WTC11 (cell line): ENCODE results near the gene MACROD2. TPM values are rescaled to one million over a fixed set of nuclear protein-coding genes. Genes with fewer than 3 reads are reported as not detected.

Source experiments
- ATAC-seq: fragments of 200-7000 bp; cut with Tn5 transposase; 2 replicates; pipeline ENCODE4 v1.10.0; 2021; ENCODE audit warnings: mild to moderate bottlenecking, moderate library complexity
- CTCF ChIA-PET: fragments of 300-600 bp; sonication (Branson Sonifier 250); formaldehyde crosslinking; loops from one replicate; lab custom pipeline; 2021; ENCODE audit warnings: antibody characterized with exemption; lab: Charles Lee
- POLR2A ChIA-PET: fragments of 350-600 bp; sonication (Branson Sonifier 250); formaldehyde crosslinking; loops from one replicate; lab custom pipeline; 2021; ENCODE audit warnings: antibody characterized with exemption; lab: Charles Lee
- DNase-seq: peaks from one replicate; pipeline ENCODE4 v3.0.0; 2021; ENCODE audit warnings: low spot score
- H3K27ac Mint-ChIP-seq: 2 replicates; pipeline ENCODE4 v1.8.0; 2021; ENCODE audit warnings: mixed read lengths
- H3K27me3 Mint-ChIP-seq: 2 replicates; pipeline ENCODE4 v1.8.0; 2021; ENCODE audit warnings: low read depth, mild to moderate bottlenecking, moderate library complexity, mixed read lengths
- H3K36me3 Mint-ChIP-seq: 2 replicates; pipeline ENCODE4 v1.8.0; 2021; ENCODE audit warnings: mixed read lengths
- H3K4me1 Mint-ChIP-seq: 2 replicates; pipeline ENCODE4 v1.8.0; 2022; ENCODE audit warnings: mixed read lengths
- H3K4me3 Mint-ChIP-seq: 2 replicates; pipeline ENCODE4 v1.8.0; 2021; ENCODE audit warnings: mild to moderate bottlenecking, moderate library complexity, mixed read lengths
- H3K9me3 Mint-ChIP-seq: 2 replicates; pipeline ENCODE4 v1.8.0; 2021; ENCODE audit warnings: mixed read lengths
- ATF1 ChIP-seq: sonication (generic); formaldehyde crosslinking; IDR thresholded peaks from 2 replicates; pipeline ENCODE4 v1.8.1; 2023; ENCODE audit warnings: mild to moderate bottlenecking, moderate library complexity, missing genetic modification reagents
- FOXJ3 ChIP-seq: sonication (generic); formaldehyde crosslinking; IDR thresholded peaks from 2 replicates; pipeline ENCODE4 v1.9.0; 2021; ENCODE audit warnings: missing genetic modification reagents, mild to moderate bottlenecking, borderline replicate concordance
- FOXK1 ChIP-seq: sonication (generic); formaldehyde crosslinking; IDR thresholded peaks from 2 replicates; pipeline ENCODE4 v1.8.0; 2022; ENCODE audit warnings: mild to moderate bottlenecking, moderate library complexity, missing genetic modification reagents
- GABPB1 ChIP-seq: sonication (generic); formaldehyde crosslinking; IDR thresholded peaks from 2 replicates; pipeline ENCODE4 v1.8.1; 2023; ENCODE audit warnings: mild to moderate bottlenecking, missing genetic modification reagents
- IRF2 ChIP-seq: sonication (generic); formaldehyde crosslinking; IDR thresholded peaks from 2 replicates; pipeline ENCODE4 v1.8.0; 2022; ENCODE audit warnings: low read depth, missing genetic modification reagents, borderline replicate concordance
- JAZF1 ChIP-seq: fragments of 250-450 bp; sonication (Bioruptor Pico); IDR thresholded peaks from 2 replicates; pipeline ENCODE4 v1.9.0; 2021; ENCODE audit warnings: moderate library complexity, mild to moderate bottlenecking, inconsistent platforms
- KAT7 ChIP-seq: sonication (generic); formaldehyde crosslinking; IDR thresholded peaks from 2 replicates; pipeline ENCODE4 v1.8.1; 2023; ENCODE audit warnings: missing genetic modification reagents, mild to moderate bottlenecking, borderline replicate concordance
- PRDM15 ChIP-seq: sonication (generic); formaldehyde crosslinking; IDR thresholded peaks from 2 replicates; pipeline ENCODE4 v1.8.0; 2022; ENCODE audit warnings: missing genetic modification reagents
- SMAD4 ChIP-seq: sonication (generic); formaldehyde crosslinking; IDR thresholded peaks from 2 replicates; pipeline ENCODE4 v1.8.0; 2022; ENCODE audit warnings: mild to moderate bottlenecking, missing genetic modification reagents
- SP1 ChIP-seq: sonication (generic); formaldehyde crosslinking; conservative IDR thresholded peaks from 2 replicates; pipeline ENCODE4 v1.8.1; 2022; ENCODE audit warnings: missing genetic modification reagents
- ZNF219 ChIP-seq: sonication (generic); formaldehyde crosslinking; IDR thresholded peaks from 2 replicates; pipeline ENCODE4 v1.8.0; 2023; ENCODE audit warnings: missing genetic modification reagents, mild to moderate bottlenecking, borderline replicate concordance
- ZNF232 ChIP-seq: sonication (generic); formaldehyde crosslinking; IDR thresholded peaks from 2 replicates; pipeline ENCODE4 v1.8.0; 2022; ENCODE audit warnings: mild to moderate bottlenecking, missing genetic modification reagents
- ZNF671 ChIP-seq: fragments of 250-450 bp; sonication (Bioruptor Pico); IDR thresholded peaks from 2 replicates; pipeline ENCODE4 v1.8.0; 2021; ENCODE audit warnings: mild to moderate bottlenecking
- total RNA-seq: library from RNA; stranded (reverse); gene quantifications from 3 replicates; pipeline ENCODE4 v1.2.3, GENCODE V29; 2021
- TF ChIP-seq, protein P1 (sequence below): sonication (generic); formaldehyde crosslinking; IDR thresholded peaks from 2 replicates; pipeline ENCODE4 v1.8.0; 2022; ENCODE audit warnings: mild to moderate bottlenecking, missing genetic modification reagents
- TF ChIP-seq, protein P2 (sequence below): sonication (generic); formaldehyde crosslinking; IDR thresholded peaks from 2 replicates; pipeline ENCODE4 v1.8.1; 2022; ENCODE audit warnings: mild to moderate bottlenecking, moderate library complexity, missing genetic modification reagents
- TF ChIP-seq, protein P3 (sequence below): fragments of 250-450 bp; sonication (Bioruptor Pico); IDR thresholded peaks from 2 replicates; pipeline ENCODE4 v1.8.0; 2021; ENCODE audit warnings: mild to moderate bottlenecking
- TF ChIP-seq, protein P4 (sequence below): fragments of 250-450 bp; sonication (Bioruptor Pico); IDR thresholded peaks from 2 replicates; pipeline ENCODE4 v1.9.0; 2021; ENCODE audit warnings: moderate library complexity, mild to moderate bottlenecking, inconsistent platforms, borderline replicate concordance
- TF ChIP-seq, protein P5 (sequence below): sonication (generic); formaldehyde crosslinking; IDR thresholded peaks from 2 replicates; pipeline ENCODE4 v1.8.1; 2023; ENCODE audit warnings: mild to moderate bottlenecking, missing genetic modification reagents, borderline replicate concordance

The MACROD2 gene
- total RNA-seq, 1 experiment from 2014 or later = 4.1 TPM

DNA sequence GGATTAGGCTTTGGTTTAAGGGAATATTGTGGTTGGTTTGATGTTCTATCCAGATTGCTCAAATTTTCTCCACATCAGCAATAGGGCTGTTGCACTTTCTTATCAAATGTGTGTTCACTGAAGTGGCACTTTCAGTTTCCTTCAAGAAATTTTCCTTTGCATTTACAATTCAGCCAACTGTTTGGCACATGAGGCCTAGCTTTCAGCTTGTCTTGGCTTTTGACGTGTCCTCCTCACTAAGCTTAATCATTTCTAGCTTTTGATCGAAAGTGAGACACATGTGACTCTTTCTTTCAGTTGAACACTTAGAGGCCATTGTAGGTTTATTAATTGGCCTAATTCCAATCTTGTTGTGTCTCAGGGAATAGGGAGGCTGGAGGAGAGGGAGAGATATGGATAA lies 237.3 kb downstream of the MACROD2 start (continued):
- no peak for TF ChIP-seq IRF2
- TF ChIP-seq, protein P1, sequence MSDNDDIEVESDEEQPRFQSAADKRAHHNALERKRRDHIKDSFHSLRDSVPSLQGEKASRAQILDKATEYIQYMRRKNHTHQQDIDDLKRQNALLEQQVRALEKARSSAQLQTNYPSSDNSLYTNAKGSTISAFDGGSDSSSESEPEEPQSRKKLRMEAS (CRISPR knock-in tag) = no peak

GRCh38 chr20:14234666-14235295 lies 239.5 kb downstream of the MACROD2 start:
- Mint-ChIP-seq H3K9me3 (peaks cover 9% of the 10 kb centered on the region; the same call in 1 of the 2 replicates), H3K27ac (no peak overlapping the region), H3K27me3 (no peaks in the 10 kb centered on the region), H3K4me3 (no peak overlapping the region), H3K4me1 (no peaks in the 10 kb centered on the region), H3K36me3 (no peaks in the 10 kb centered on the region)
- ChIA-PET POLR2A (no interaction called here), CTCF (interaction anchor here (0.6 kb wide), 1 partner anchor 1452 kb away, joined by 3 read pairs; no protein-coding TSS in a partner anchor)
- TF ChIP-seq, protein P2, sequence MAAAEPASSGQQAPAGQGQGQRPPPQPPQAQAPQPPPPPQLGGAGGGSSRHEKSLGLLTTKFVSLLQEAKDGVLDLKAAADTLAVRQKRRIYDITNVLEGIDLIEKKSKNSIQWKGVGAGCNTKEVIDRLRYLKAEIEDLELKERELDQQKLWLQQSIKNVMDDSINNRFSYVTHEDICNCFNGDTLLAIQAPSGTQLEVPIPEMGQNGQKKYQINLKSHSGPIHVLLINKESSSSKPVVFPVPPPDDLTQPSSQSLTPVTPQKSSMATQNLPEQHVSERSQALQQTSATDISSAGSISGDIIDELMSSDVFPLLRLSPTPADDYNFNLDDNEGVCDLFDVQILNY (CRISPR knock-in tag) = no peak
- TF ChIP-seq SMAD4 (no peak), ZNF219 (CRISPR knock-in tag) (no peak), ZNF671 (CRISPR knock-in tag) (no peak)
- TF ChIP-seq, protein P3, sequence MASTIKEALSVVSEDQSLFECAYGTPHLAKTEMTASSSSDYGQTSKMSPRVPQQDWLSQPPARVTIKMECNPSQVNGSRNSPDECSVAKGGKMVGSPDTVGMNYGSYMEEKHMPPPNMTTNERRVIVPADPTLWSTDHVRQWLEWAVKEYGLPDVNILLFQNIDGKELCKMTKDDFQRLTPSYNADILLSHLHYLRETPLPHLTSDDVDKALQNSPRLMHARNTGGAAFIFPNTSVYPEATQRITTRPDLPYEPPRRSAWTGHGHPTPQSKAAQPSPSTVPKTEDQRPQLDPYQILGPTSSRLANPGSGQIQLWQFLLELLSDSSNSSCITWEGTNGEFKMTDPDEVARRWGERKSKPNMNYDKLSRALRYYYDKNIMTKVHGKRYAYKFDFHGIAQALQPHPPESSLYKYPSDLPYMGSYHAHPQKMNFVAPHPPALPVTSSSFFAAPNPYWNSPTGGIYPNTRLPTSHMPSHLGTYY (CRISPR knock-in tag) = no peak
- DNase-seq = no peak
- ATAC-seq = no peak

GRCh38 chr20:14235355-14235754 lies 240.0 kb downstream of the MACROD2 start:
- ChIA-PET CTCF (interaction anchor here (0.6 kb wide), 1 partner anchor 1452 kb away, joined by 3 read pairs; no protein-coding TSS in a partner anchor), POLR2A (no interaction called here)
- Mint-ChIP-seq H3K4me3 (no peak overlapping the region), H3K36me3 (no peaks in the 10 kb centered on the region), H3K27me3 (no peaks in the 10 kb centered on the region), H3K27ac (no peak overlapping the region), H3K4me1 (no peaks in the 10 kb centered on the region), H3K9me3 (peaks cover 9% of the 10 kb centered on the region; the same call in 1 of the 2 replicates)
- DNase-seq (no peak), ATAC-seq (no peak)
- TF ChIP-seq SP1 (CRISPR knock-in tag) (no peak), PRDM15 (no peak), JAZF1 (CRISPR knock-in tag) (no peak), FOXK1 (CRISPR knock-in tag) (no peak), FOXJ3 (CRISPR knock-in tag) (no peak), GABPB1 (no peak), ZNF232 (no peak), ATF1 (no peak), KAT7 (no peak)
- TF ChIP-seq, protein P2 (CRISPR knock-in tag) = no peak
- TF ChIP-seq, protein P4, sequence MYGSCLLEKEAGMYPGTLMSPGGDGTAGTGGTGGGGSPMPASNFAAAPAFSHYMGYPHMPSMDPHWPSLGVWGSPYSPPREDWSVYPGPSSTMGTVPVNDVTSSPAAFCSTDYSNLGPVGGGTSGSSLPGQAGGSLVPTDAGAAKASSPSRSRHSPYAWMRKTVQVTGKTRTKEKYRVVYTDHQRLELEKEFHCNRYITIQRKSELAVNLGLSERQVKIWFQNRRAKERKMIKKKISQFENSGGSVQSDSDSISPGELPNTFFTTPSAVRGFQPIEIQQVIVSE (CRISPR knock-in tag) = no peak
- TF ChIP-seq, protein P5, sequence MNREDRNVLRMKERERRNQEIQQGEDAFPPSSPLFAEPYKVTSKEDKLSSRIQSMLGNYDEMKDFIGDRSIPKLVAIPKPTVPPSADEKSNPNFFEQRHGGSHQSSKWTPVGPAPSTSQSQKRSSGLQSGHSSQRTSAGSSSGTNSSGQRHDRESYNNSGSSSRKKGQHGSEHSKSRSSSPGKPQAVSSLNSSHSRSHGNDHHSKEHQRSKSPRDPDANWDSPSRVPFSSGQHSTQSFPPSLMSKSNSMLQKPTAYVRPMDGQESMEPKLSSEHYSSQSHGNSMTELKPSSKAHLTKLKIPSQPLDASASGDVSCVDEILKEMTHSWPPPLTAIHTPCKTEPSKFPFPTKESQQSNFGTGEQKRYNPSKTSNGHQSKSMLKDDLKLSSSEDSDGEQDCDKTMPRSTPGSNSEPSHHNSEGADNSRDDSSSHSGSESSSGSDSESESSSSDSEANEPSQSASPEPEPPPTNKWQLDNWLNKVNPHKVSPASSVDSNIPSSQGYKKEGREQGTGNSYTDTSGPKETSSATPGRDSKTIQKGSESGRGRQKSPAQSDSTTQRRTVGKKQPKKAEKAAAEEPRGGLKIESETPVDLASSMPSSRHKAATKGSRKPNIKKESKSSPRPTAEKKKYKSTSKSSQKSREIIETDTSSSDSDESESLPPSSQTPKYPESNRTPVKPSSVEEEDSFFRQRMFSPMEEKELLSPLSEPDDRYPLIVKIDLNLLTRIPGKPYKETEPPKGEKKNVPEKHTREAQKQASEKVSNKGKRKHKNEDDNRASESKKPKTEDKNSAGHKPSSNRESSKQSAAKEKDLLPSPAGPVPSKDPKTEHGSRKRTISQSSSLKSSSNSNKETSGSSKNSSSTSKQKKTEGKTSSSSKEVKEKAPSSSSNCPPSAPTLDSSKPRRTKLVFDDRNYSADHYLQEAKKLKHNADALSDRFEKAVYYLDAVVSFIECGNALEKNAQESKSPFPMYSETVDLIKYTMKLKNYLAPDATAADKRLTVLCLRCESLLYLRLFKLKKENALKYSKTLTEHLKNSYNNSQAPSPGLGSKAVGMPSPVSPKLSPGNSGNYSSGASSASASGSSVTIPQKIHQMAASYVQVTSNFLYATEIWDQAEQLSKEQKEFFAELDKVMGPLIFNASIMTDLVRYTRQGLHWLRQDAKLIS (CRISPR knock-in tag) = no peak
